ENCODE results near the gene ALDH1A3.

GRCh38 chr15:100891307-100892012 lies 11.8 kb downstream of the ALDH1A3 start:
- TF ChIP-seq CTCF (IDR thresholded peaks at IDR 0.05) (no peak), POLR2A (IDR thresholded peaks at IDR 0.05) (no peak)

Data from thyroid gland (tissue), 4 donors.